GM23248 (cell line): ENCODE results near the gene CBFA2T2.
"Not testable (repeated sequence)": the region's sequence is repeated elsewhere in the genome, so short reads cannot be mapped to it uniquely, and the experiment has no call there.

Experiments
- EZH2 ChIP-seq: fragments of 200-600 bp; sonication (generic); IDR thresholded peaks from 2 replicates; pipeline ENCODE4 v1.6.1; 2018; ENCODE audit warnings: antibody characterized with exemption, mild to moderate bottlenecking; ENCODE audit not compliant: insufficient read depth, poor library complexity, severe bottlenecking
- EZH2phosphoT487 ChIP-seq: fragments of 200-600 bp; sonication (generic); IDR thresholded peaks from 2 replicates; pipeline ENCODE4 v1.6.1; 2018; ENCODE audit warnings: antibody characterized with exemption, moderate library complexity, mild to moderate bottlenecking, low read depth; ENCODE audit not compliant: insufficient read depth

- TF ChIP-seq EZH2, EZH2phosphoT487: not testable (repeated sequence)
Observed at GRCh38 chr20:33646959-33647602, 157.2 kb downstream of the CBFA2T2 start.
